SK-N-SH (cell line): ENCODE measurements around the gene OBSL1. TPM values are rescaled to one million over a fixed set of nuclear protein-coding genes. Genes with fewer than 3 reads are reported as not detected.

Source experiments
- CTCF ChIA-PET: fragments of 300-600, 350-600 bp; formaldehyde crosslinking; extraction: SDS; loops from one replicate; lab custom pipeline; 2021; lab: Yijun Ruan, JAX
- POLR2A ChIA-PET: fragments of 350-600 bp; sonication (Branson Sonifier 250); formaldehyde crosslinking; extraction: SDS; loops from one replicate; lab custom pipeline; 2020; ENCODE audit warnings: antibody characterized with exemption, inconsistent platforms; lab: Yijun Ruan, JAX
- DNase-seq: peaks from one replicate; pipeline ENCODE4 v3.0.0; 2012
- H2AFZ ChIP-seq: fragments of 200-600 bp; sonication (generic); 2 replicates; pipeline ENCODE4 v1.8.1; 2016; ENCODE audit warnings: antibody characterized with exemption, mild to moderate bottlenecking, low read depth
- H3F3A ChIP-seq: fragments of 200-600 bp; sonication (generic); replicated peaks from 2 replicates; pipeline ENCODE3; 2016; ENCODE audit warnings: antibody characterized with exemption, mild to moderate bottlenecking; ENCODE audit not compliant: insufficient read depth
- H3K27ac ChIP-seq, 2 experiments: fragments of 200-500 bp in 1 of 2; fragments of 200-600 bp in 1 of 2; sonication (Bioruptor generic) in 1 of 2; sonication (generic), shearing (Covaris generic) in 1 of 2; 2 replicates each; pipeline versions ENCODE4 v1.5.1 to v1.6.1; 2014 to 2016; ENCODE audit warnings: low read depth in 2 of 2, inconsistent platforms in 1 of 2, low read length in 1 of 2, mild to moderate bottlenecking in 1 of 2, mixed read lengths in 1 of 2
- H3K27me3 ChIP-seq: fragments of 200-600 bp; sonication (generic), shearing (Covaris generic); 2 replicates; pipeline ENCODE4 v1.6.1; 2016; ENCODE audit warnings: mixed run types; ENCODE audit not compliant: insufficient read depth
- H3K36me3 ChIP-seq, 2 experiments: fragments of 200-500 bp in 1 of 2; fragments of 200-600 bp in 1 of 2; sonication (Bioruptor generic) in 1 of 2; sonication (generic) in 1 of 2; replicated peaks in 1 of 2; 2 replicates each; pipeline versions ENCODE3 to v1.5.1; 2014 to 2016; ENCODE audit warnings: low read length in 1 of 2, mild to moderate bottlenecking in 1 of 2; ENCODE audit not compliant: insufficient read depth in 2 of 2, control insufficient read depth in 1 of 2
- H3K4me1 ChIP-seq, 2 experiments: fragments of 200-500 bp in 1 of 2; fragments of 200-600 bp in 1 of 2; sonication (Bioruptor generic) in 1 of 2; sonication (generic), shearing (Covaris generic) in 1 of 2; 2 replicates each; pipeline versions ENCODE4 v1.5.1 to v1.6.1; 2014 to 2016; ENCODE audit warnings: low read depth in 1 of 2, low read length in 1 of 2, mixed run types in 1 of 2; ENCODE audit not compliant: insufficient read depth in 2 of 2, control insufficient read depth in 1 of 2
- H3K4me2 ChIP-seq: fragments of 200-600 bp; sonication (generic), shearing (Covaris generic); 2 replicates; pipeline ENCODE4 v1.6.1; 2017; ENCODE audit warnings: mixed run types
- H3K4me3 ChIP-seq, 2 experiments: fragments of 200-500 bp in 1 of 2; fragments of 200-600 bp in 1 of 2; sonication (Bioruptor generic) in 1 of 2; sonication (generic), shearing (Covaris generic) in 1 of 2; 2 replicates each; pipeline versions ENCODE4 v1.5.1 to v1.8.1; 2014 to 2016; ENCODE audit warnings: low read depth in 2 of 2, inconsistent platforms in 1 of 2, low read length in 1 of 2, mild to moderate bottlenecking in 1 of 2, mixed read lengths in 1 of 2, moderate library complexity in 1 of 2
- H3K79me2 ChIP-seq: fragments of 200-600 bp; sonication (generic); 2 replicates; pipeline ENCODE4 v1.8.1; 2017; ENCODE audit warnings: mild to moderate bottlenecking; ENCODE audit not compliant: insufficient read depth
- H3K9ac ChIP-seq: fragments of 200-600 bp; sonication (generic); 2 replicates; pipeline ENCODE4 v1.6.1; 2017; ENCODE audit warnings: mixed run types
- H3K9me2 ChIP-seq: fragments of 200-600 bp; sonication (generic); 2 replicates; pipeline ENCODE4 v1.6.1; 2017; ENCODE audit warnings: mixed run types
- H3K9me3 ChIP-seq: fragments of 200-600 bp; sonication (generic); 2 replicates; pipeline ENCODE4 v1.6.1; 2017; ENCODE audit warnings: mixed run types, mild to moderate bottlenecking, moderate library complexity
- H4K20me1 ChIP-seq: fragments of 200-600 bp; sonication (generic); 2 replicates; pipeline ENCODE4 v1.6.1; 2017; ENCODE audit warnings: mild to moderate bottlenecking, mixed run types; ENCODE audit not compliant: insufficient read depth
- JUND ChIP-seq: IDR thresholded peaks from 2 replicates; pipeline ENCODE4 v1.4.0; 2012
- MEF2A ChIP-seq: IDR thresholded peaks from 2 replicates; pipeline ENCODE4 v1.4.0; 2012; ENCODE audit warnings: low read depth, borderline replicate concordance
- MXI1 ChIP-seq: IDR thresholded peaks from 2 replicates; pipeline ENCODE4 v1.6.1; 2012; ENCODE audit warnings: mild to moderate bottlenecking, low read depth, low read length, improper control_type of control experiment
- RFX5 ChIP-seq: IDR thresholded peaks from 2 replicates; pipeline ENCODE4 v1.6.1; 2012; ENCODE audit warnings: mild to moderate bottlenecking, improper control_type of control experiment, low read length
- RXRA ChIP-seq: IDR thresholded peaks from 2 replicates; pipeline ENCODE4 v1.4.0; 2012; ENCODE audit warnings: low read depth, mild to moderate bottlenecking, borderline replicate concordance
- TAF1 ChIP-seq: IDR thresholded peaks from 2 replicates; pipeline ENCODE4 v1.6.1; 2012; ENCODE audit warnings: low read depth, mild to moderate bottlenecking, low read length, moderate library complexity, borderline replicate concordance
- TEAD4 ChIP-seq: IDR thresholded peaks from 2 replicates; pipeline ENCODE4 v1.4.0; 2012; ENCODE audit warnings: mild to moderate bottlenecking, borderline replicate concordance; ENCODE audit not compliant: insufficient read depth
- whole genome bisulfite sequencing: methylation state at CpG from one replicate; pipeline ENCODE4 v1.1.6; 2017; ENCODE audit warnings: low lambda C conversion rate; 5-methylcytosine and 5-hydroxymethylcytosine counted together
- polyA plus RNA-seq, 3 experiments: library from polyadenylated mRNA; depleted of rRNA; stranded (reverse); fragments of >200 nt; gene quantifications; 2 replicates each; pipeline ENCODE4 v1.2.3, GENCODE V29; 2012
- TF ChIP-seq, protein P1 (sequence below): IDR thresholded peaks from 2 replicates; pipeline ENCODE4 v1.6.1; 2012; ENCODE audit warnings: mild to moderate bottlenecking, low read depth, low read length, moderate library complexity
- TF ChIP-seq, protein P2 (sequence below): fragments of 150-350 bp; IDR thresholded peaks from 2 replicates; pipeline ENCODE4 v1.6.1; 2017; ENCODE audit warnings: antibody characterized with exemption, low read length, low read depth, borderline replicate concordance
- TF ChIP-seq, protein P3 (sequence below): IDR thresholded peaks from 2 replicates; pipeline ENCODE4; 2012
- TF ChIP-seq, protein P4 (sequence below): fragments of 150-350 bp; IDR thresholded peaks from 2 replicates; pipeline ENCODE4 v1.6.1; 2016; ENCODE audit warnings: mild to moderate bottlenecking, low read depth, low read length

The OBSL1 gene
- polyA plus RNA-seq, 1 of the 3 experiments (the other 2 are of a cell fraction) = 93.0 TPM

DNA sequence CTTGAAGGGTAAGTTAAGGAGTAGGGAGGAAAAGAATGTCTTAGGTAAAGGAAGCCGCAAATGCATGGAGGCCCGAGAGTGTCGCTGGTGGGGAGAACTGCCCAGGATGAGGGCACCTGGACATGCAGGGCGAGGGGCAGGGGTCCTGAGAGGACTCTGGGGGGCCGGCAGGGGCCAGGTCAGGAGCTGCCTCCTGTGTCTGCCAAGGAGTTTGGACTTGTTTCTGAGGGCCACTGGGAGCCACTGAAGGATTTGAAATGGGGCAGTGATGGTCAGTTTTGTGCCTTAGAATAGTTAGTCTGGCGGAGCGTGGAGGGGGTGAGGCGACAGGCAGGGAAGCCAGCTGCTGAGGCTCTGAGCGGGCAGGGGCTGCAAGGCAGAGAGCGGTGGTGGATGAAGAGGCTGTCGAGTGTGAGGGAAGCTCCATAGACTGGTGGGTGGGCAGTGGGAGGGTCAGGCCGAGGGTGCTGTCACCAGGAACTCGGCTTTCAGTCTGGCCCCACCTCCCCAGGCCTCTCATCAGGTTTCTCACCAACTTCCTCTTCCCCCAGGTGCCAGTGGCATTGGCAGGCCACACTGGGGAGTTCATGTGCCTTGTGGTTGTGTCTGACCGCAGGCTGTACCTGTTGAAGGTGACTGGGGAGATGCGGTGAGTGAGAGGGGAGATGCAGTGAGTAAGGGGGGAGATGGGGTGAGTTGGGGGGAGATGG is 41.4 kb upstream of the OBSL1 start:
- Histone ChIP-seq H3K9ac (no peak overlapping the region), H3K79me2 (no peaks in the 10 kb centered on the region), H3K4me1 (peaks cover 0 to 9% of the 10 kb centered on the region in 2 experiments; a peak in 1 of 4 replicates), H3K4me3 (no peak overlapping the region), H3K27me3 (no peaks in the 10 kb centered on the region), H3F3A (no peaks in the 10 kb centered on the region), H3K4me2 (no peak overlapping the region), H2AFZ (no peak overlapping the region), H4K20me1 (no peaks in the 10 kb centered on the region), H3K36me3 (peaks cover 0 to 42% of the 10 kb centered on the region in 2 experiments), H3K9me2 (no peaks in the 10 kb centered on the region), H3K27ac (no peak overlapping the region; a peak in 1 of 4 replicates), H3K9me3 (no peaks in the 10 kb centered on the region)
- TF ChIP-seq, protein P1, sequence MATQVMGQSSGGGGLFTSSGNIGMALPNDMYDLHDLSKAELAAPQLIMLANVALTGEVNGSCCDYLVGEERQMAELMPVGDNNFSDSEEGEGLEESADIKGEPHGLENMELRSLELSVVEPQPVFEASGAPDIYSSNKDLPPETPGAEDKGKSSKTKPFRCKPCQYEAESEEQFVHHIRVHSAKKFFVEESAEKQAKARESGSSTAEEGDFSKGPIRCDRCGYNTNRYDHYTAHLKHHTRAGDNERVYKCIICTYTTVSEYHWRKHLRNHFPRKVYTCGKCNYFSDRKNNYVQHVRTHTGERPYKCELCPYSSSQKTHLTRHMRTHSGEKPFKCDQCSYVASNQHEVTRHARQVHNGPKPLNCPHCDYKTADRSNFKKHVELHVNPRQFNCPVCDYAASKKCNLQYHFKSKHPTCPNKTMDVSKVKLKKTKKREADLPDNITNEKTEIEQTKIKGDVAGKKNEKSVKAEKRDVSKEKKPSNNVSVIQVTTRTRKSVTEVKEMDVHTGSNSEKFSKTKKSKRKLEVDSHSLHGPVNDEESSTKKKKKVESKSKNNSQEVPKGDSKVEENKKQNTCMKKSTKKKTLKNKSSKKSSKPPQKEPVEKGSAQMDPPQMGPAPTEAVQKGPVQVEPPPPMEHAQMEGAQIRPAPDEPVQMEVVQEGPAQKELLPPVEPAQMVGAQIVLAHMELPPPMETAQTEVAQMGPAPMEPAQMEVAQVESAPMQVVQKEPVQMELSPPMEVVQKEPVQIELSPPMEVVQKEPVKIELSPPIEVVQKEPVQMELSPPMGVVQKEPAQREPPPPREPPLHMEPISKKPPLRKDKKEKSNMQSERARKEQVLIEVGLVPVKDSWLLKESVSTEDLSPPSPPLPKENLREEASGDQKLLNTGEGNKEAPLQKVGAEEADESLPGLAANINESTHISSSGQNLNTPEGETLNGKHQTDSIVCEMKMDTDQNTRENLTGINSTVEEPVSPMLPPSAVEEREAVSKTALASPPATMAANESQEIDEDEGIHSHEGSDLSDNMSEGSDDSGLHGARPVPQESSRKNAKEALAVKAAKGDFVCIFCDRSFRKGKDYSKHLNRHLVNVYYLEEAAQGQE = no peak
- TF ChIP-seq, protein P2, sequence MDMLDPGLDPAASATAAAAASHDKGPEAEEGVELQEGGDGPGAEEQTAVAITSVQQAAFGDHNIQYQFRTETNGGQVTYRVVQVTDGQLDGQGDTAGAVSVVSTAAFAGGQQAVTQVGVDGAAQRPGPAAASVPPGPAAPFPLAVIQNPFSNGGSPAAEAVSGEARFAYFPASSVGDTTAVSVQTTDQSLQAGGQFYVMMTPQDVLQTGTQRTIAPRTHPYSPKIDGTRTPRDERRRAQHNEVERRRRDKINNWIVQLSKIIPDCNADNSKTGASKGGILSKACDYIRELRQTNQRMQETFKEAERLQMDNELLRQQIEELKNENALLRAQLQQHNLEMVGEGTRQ = no peak
- TF ChIP-seq RXRA (no peak), TEAD4 (no peak), MEF2A (no peak), RFX5 (no peak), TAF1 (no peak)
- 95% methylated on average over 15 of the region's 15 CpGs for WGBS
- no peak for DNase-seq
- ChIA-PET CTCF (interaction anchor here (0.9 to 1.4 kb wide), 4 partner anchors 8 to 71 kb away, joined by 3 to 4 read pairs (median 3); no protein-coding TSS in a partner anchor), POLR2A (interaction anchor here (0.6 kb wide), 1 partner anchor 11 kb away, joined by 5 read pairs; no protein-coding TSS in a partner anchor)

DNA sequence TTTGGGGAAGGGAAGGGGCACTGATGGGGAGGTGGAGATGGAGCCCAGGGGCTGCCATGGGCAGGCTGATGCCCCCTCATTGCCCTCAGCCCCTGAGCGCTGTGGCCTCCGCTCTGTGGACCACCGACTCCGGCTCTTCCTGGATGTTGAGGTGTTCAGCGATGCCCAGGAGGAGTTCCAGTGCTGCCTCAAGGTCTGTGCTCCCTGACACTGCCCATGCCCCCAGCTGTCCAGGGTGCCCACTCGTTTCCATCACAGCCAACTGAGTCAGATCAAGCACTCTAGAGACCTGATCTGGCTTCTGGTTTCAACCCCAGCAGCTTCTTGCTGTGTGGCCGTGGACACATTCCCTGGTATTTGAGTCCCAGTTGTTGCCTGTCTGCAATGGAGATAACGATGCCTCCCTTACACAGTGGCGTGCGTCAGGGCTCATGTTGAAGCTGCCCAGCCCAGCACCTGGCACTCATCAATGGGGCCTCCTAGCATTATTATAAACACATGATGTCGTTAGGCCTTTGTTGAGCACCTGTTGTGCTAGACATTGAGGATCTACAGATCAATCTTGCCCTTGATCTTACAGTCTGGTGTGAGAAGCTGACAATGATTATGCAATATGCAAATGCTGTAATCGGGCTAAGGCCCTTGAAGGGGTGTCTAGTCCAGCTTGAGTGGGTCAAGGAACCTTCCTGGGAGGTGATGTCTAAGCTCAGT is 40.7 kb upstream of the OBSL1 start:
- H3F3A ChIP-seq = no peaks in the 10 kb centered on the region
- H3K9me2 ChIP-seq = no peaks in the 10 kb centered on the region
- CTCF ChIA-PET = interaction anchor here (0.9 to 1.4 kb wide), 4 partner anchors 9 to 70 kb away, joined by 3 to 4 read pairs (median 3); no protein-coding TSS in a partner anchor
- no peak overlapping the region; a peak in 1 of 4 replicates for H3K27ac ChIP-seq
- peaks cover 0 to 9% of the 10 kb centered on the region in 2 experiments; a peak in 1 of 4 replicates for H3K4me1 ChIP-seq
- H3K4me3 ChIP-seq = no peak overlapping the region
- POLR2A ChIA-PET = interaction anchor here (0.6 kb wide), 1 partner anchor 11 kb away, joined by 5 read pairs; no protein-coding TSS in a partner anchor
- H3K79me2 ChIP-seq = no peaks in the 10 kb centered on the region
- no peak overlapping the region for H2AFZ ChIP-seq
- no peaks in the 10 kb centered on the region for H4K20me1 ChIP-seq
- H3K4me2 ChIP-seq = no peak overlapping the region
- no peaks in the 10 kb centered on the region for H3K27me3 ChIP-seq
- WGBS = 54% methylated on average over 6 of the region's 12 CpGs
- H3K36me3 ChIP-seq = peaks cover 0 to 46% of the 10 kb centered on the region in 2 experiments
- no peak for DNase-seq
- no peak overlapping the region for H3K9ac ChIP-seq
- TF ChIP-seq MXI1 = no peak
- TF ChIP-seq, protein P3, sequence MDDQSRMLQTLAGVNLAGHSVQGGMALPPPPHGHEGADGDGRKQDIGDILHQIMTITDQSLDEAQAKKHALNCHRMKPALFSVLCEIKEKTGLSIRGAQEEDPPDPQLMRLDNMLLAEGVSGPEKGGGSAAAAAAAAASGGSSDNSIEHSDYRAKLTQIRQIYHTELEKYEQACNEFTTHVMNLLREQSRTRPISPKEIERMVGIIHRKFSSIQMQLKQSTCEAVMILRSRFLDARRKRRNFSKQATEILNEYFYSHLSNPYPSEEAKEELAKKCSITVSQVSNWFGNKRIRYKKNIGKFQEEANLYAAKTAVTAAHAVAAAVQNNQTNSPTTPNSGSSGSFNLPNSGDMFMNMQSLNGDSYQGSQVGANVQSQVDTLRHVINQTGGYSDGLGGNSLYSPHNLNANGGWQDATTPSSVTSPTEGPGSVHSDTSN = no peak
- TF ChIP-seq, protein P4, sequence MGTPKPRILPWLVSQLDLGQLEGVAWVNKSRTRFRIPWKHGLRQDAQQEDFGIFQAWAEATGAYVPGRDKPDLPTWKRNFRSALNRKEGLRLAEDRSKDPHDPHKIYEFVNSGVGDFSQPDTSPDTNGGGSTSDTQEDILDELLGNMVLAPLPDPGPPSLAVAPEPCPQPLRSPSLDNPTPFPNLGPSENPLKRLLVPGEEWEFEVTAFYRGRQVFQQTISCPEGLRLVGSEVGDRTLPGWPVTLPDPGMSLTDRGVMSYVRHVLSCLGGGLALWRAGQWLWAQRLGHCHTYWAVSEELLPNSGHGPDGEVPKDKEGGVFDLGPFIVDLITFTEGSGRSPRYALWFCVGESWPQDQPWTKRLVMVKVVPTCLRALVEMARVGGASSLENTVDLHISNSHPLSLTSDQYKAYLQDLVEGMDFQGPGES = no peak
- no peak for TF ChIP-seq JUND
- TF ChIP-seq, all 33 proteins: peak for 0
- no peaks in the 10 kb centered on the region for H3K9me3 ChIP-seq
